Panc1 (cell line): ENCODE measurements around the gene DYNC1I1. TPM values are rescaled to one million over a fixed set of nuclear protein-coding genes. Genes with fewer than 3 reads are reported as not detected.

ENCODE experiments used
- ATAC-seq: fragments of 200-7000 bp; cut with Tn5 transposase; 2 replicates; pipeline ENCODE4 v1.9.1; 2020; ENCODE audit warnings: mild to moderate bottlenecking, moderate library complexity
- BruUV-seq: library from RNA; stranded (reverse); fragments of 400-500 nt; replicated peaks from 2 replicates; lab custom pipeline; 2021; lab: Mats Ljungman, UMichigan
- CTCF ChIA-PET: fragments of 300-600 bp; sonication (Branson Sonifier 250); formaldehyde crosslinking; loops from one replicate; lab custom pipeline; 2022; ENCODE audit warnings: antibody characterized with exemption; lab: Charles Lee
- POLR2A ChIA-PET: fragments of 300-600 bp; sonication (Branson Sonifier 250); formaldehyde crosslinking; loops from one replicate; lab custom pipeline; 2022; ENCODE audit warnings: antibody characterized with exemption; lab: Charles Lee
- DNase-seq: peaks from one replicate; pipeline ENCODE4 v3.0.0-alpha.2; 2010; ENCODE audit warnings: low read depth, low spot score
- H3K27ac ChIP-seq: 2 replicates; pipeline ENCODE4 v1.5.1; 2011; ENCODE audit warnings: mild to moderate bottlenecking, low read length, inconsistent platforms
- H3K27me3 ChIP-seq: fragments of 200-500 bp; sonication (Bioruptor generic); 2 replicates; pipeline ENCODE4 v1.6.0; 2014; ENCODE audit warnings: low read length, inconsistent platforms; ENCODE audit not compliant: control insufficient read depth, insufficient read depth
- H3K36me3 ChIP-seq: fragments of 200-500 bp; sonication (Bioruptor generic); 2 replicates; pipeline ENCODE4 v1.5.1; 2014; ENCODE audit warnings: inconsistent platforms, mild to moderate bottlenecking, low read length, moderate library complexity; ENCODE audit not compliant: control insufficient read depth, insufficient read depth
- H3K4me1 ChIP-seq: 2 replicates; pipeline ENCODE4 v1.5.1; 2011; ENCODE audit warnings: inconsistent platforms, mild to moderate bottlenecking, low read length, moderate library complexity; ENCODE audit not compliant: control insufficient read depth, insufficient read depth
- H3K4me3 ChIP-seq, 2 experiments: 2 replicates each; pipeline ENCODE4 v1.5.1; 2011 to 2012; ENCODE audit warnings: low read depth in 2 of 2, low read length in 2 of 2, mild to moderate bottlenecking in 2 of 2, inconsistent platforms in 1 of 2, moderate library complexity in 1 of 2
- H3K9me3 ChIP-seq: fragments of 200-500 bp; sonication (Bioruptor generic); 2 replicates; pipeline ENCODE4 v1.5.1; 2014; ENCODE audit warnings: low read depth, mild to moderate bottlenecking, inconsistent platforms, low read length, moderate library complexity; ENCODE audit not compliant: control insufficient read depth, insufficient read depth
- CTCF ChIP-seq: fragments of 450-650 bp; IDR thresholded peaks from 2 replicates; pipeline ENCODE4 v1.5.1; 2017; ENCODE audit warnings: mild to moderate bottlenecking
- POLR2AphosphoS5 ChIP-seq: IDR thresholded peaks from 2 replicates; pipeline ENCODE4 v1.6.1; 2012; ENCODE audit warnings: mild to moderate bottlenecking, low read depth, low read length, moderate library complexity
- REST ChIP-seq, 2 experiments: IDR thresholded peaks; 2 replicates each; pipeline ENCODE4 v1.6.1; 2011 to 2012; ENCODE audit warnings: low read depth in 2 of 2, control low read depth in 1 of 2, low read length in 1 of 2, mild to moderate bottlenecking in 1 of 2, moderate library complexity in 1 of 2; ENCODE audit not compliant: insufficient read depth in 1 of 2
- SIN3A ChIP-seq: IDR thresholded peaks from 2 replicates; pipeline ENCODE4 v1.6.1; 2012; ENCODE audit warnings: low read depth, mild to moderate bottlenecking, low read length, moderate library complexity, borderline replicate concordance; ENCODE audit not compliant: insufficient read depth
- TCF7L2 ChIP-seq: IDR thresholded peaks from 2 replicates; pipeline ENCODE4 v1.6.1; 2011; ENCODE audit warnings: mild to moderate bottlenecking, low read depth, low read length, inconsistent platforms
- in situ Hi-C: cut with HindIII; loops from 2 replicates; pipeline ENCODE4 v1.10.0; 2016; ENCODE audit warnings: low sequenced_read_pairs, low pct_unique_long_range_greater_than_20kb
- intact Hi-C: fragments of 100-400 bp; cut with micrococcal nuclease; formaldehyde crosslinking; loops from one replicate; pipeline ENCODE4 v1.10.0; 2022; ENCODE audit not compliant: unreplicated experiment
- total RNA-seq: library from RNA; stranded (reverse); gene quantifications from one replicate; pipeline ENCODE4 v1.2.1, GENCODE V29; 2021; ENCODE audit not compliant: unreplicated experiment

Gene DYNC1I1
- total RNA-seq, 1 experiment from 2014 or later: 0.13 TPM

- no peaks in the 10 kb centered on the region for H3K4me1 ChIP-seq
Measured at GRCh38 chr7:95925971-95926370, 153.6 kb downstream of the DYNC1I1 start.

GRCh38 chr7:95927756-95928155, 155.4 kb downstream of the DYNC1I1 start:
- Histone ChIP-seq H3K9me3 (no peaks in the 10 kb centered on the region), H3K4me1 (no peaks in the 10 kb centered on the region), H3K36me3 (no peaks in the 10 kb centered on the region), H3K27ac (no peak overlapping the region), H3K27me3 (peaks cover 2% of the 10 kb centered on the region; the same call in 1 of the 2 replicates), H3K4me3 (no peak overlapping the region)
- no peak for TF ChIP-seq TCF7L2
- no peak for DNase-seq
- POLR2A ChIA-PET: no interaction called here
- BruUV-seq: no TSS peak
- in situ Hi-C loops (no loop called here), intact Hi-C loops (no loop called here)
- CTCF ChIA-PET: no interaction called here
- no peak for ATAC-seq

More at GRCh38 chr7:95925971-95926370, 153.6 kb downstream of the DYNC1I1 start:
- no TSS peak for BruUV-seq
- ATAC-seq: no peak
- H3K36me3 ChIP-seq: no peaks in the 10 kb centered on the region
- TF ChIP-seq REST (IDR thresholded peaks at IDR 0.05; ENCODE audit: insufficient read depth in 1 of 2, low read depth in 2 of 2, low read length in 1 of 2): no peak
- TF ChIP-seq POLR2AphosphoS5: no peak
- TF ChIP-seq TCF7L2: no peak
- in situ Hi-C loops (no loop called here), intact Hi-C loops (no loop called here)
- DNase-seq: no peak
- peaks cover 2% of the 10 kb centered on the region for H3K27me3 ChIP-seq
- H3K27ac ChIP-seq: no peak overlapping the region
- POLR2A ChIA-PET: no interaction called here
- H3K9me3 ChIP-seq: no peaks in the 10 kb centered on the region
- CTCF ChIA-PET: no interaction called here
- H3K4me3 ChIP-seq: no peak overlapping the region

DNA sequence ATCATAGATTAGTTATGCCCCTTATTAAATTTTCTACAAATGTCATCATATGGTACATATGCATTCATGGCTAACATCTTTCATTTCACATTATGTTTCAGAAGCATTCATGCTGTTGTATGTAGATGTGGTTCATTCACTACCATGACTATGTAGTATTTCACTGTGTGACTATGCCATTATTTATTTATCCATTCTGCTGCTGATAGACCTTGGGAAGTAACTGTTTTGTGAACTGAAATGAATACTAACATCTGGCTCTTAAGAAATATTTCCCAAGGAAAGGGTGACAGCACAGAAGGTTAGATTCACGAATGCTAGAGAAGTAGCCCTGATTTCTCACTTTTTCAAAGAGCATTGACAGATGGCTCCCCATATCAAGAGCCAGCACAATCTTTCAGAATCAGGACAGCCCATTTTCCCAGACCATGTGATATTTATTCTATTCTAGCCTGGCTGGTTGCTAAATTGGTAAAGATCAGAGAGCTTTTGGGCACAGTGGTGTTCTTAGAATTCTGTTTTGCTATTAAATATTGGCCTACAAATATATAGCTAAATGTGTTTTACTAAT, 157.4 kb downstream of the DYNC1I1 start:
- TF ChIP-seq SIN3A (no peak), POLR2AphosphoS5 (no peak), CTCF (no peak), REST (IDR thresholded peaks at IDR 0.05; ENCODE audit: insufficient read depth in 1 of 2, low read depth in 2 of 2, low read length in 1 of 2) (no peak), TCF7L2 (no peak)
- no peaks in the 10 kb centered on the region for H3K9me3 ChIP-seq
- BruUV-seq: no TSS peak
- intact Hi-C loops (no loop called here), in situ Hi-C loops (no loop called here)
- H3K4me3 ChIP-seq: no peak overlapping the region
- POLR2A ChIA-PET: no interaction called here
- no peaks in the 10 kb centered on the region for H3K36me3 ChIP-seq
- ATAC-seq: no peak
- H3K27me3 ChIP-seq: peaks cover 2% of the 10 kb centered on the region
- no peak for DNase-seq
- H3K4me1 ChIP-seq: no peaks in the 10 kb centered on the region
- CTCF ChIA-PET: no interaction called here
- H3K27ac ChIP-seq: no peak overlapping the region
